Stimulated activated CD8-positive, alpha-beta memory T cell treated with anti-CD3 and anti-CD28 coated beads, Interleukin-4, amount 100 ng/mL, for 4 hours (primary cell): Measurements from ENCODE around the gene HRAS.
"Not testable (repeated sequence)": the region's sequence is repeated elsewhere in the genome, so short reads cannot be mapped to it uniquely, and the experiment has no call there.

Experiments
- DNase-seq, 2 donors: peaks; one replicate each; pipeline ENCODE4 v3.0.0-alpha.2; 2020; ENCODE audit warnings: low read depth in 2 of 2, low spot score in 1 of 2

Gene HRAS

GRCh38 chr11:535519-536454, at the start of gene HRAS:
Gene HRAS (minus strand): TSS chr11:535576.
- peak; percentile 83 to 89 for DNase-seq

- no peak for DNase-seq
Measured at GRCh38 chr11:584287-584686, 48.9 kb upstream of the HRAS start.

- DNase-seq = no peak
Measured at GRCh38 chr11:581752-582151, 46.4 kb upstream of the HRAS start.

GRCh38 chr11:581342-581741, 46.0 kb upstream of the HRAS start:
- DNase-seq = no peak

- no peak for DNase-seq
Measured at GRCh38 chr11:579830-580601, 44.6 kb upstream of the HRAS start.

GRCh38 chr11:578276-579035, 43.1 kb upstream of the HRAS start:
- DNase-seq = no peak

GRCh38 chr11:577611-577894, 42.2 kb upstream of the HRAS start:
- no peak for DNase-seq

GRCh38 chr11:576811-577610, 41.6 kb upstream of the HRAS start:
- no peak for DNase-seq

- DNase-seq = peak; percentile 91 to 96
Measured at GRCh38 chr11:575996-576768, 40.8 kb upstream of the HRAS start, which contains the start of gene PHRF1. Gene PHRF1 (plus strand): TSS chr11:576470. CDS start chr11:581513, 5,043 bp downstream.

GRCh38 chr11:575313-575995, 40.1 kb upstream of the HRAS start:
- DNase-seq = no peak

GRCh38 chr11:574632-575312, 39.4 kb upstream of the HRAS start:
- no peak for DNase-seq

GRCh38 chr11:574031-574570, 38.7 kb upstream of the HRAS start:
- not testable (repeated sequence) for DNase-seq

GRCh38 chr11:573146-573759, 37.9 kb upstream of the HRAS start:
- DNase-seq = no peak

- no peak for DNase-seq
Measured at GRCh38 chr11:571802-572185, 36.4 kb upstream of the HRAS start.

- DNase-seq = no peak
Measured at GRCh38 chr11:569158-569885, 33.9 kb upstream of the HRAS start.

- peak; percentile 63 to 76 for DNase-seq
Measured at GRCh38 chr11:568306-569157, 33.2 kb upstream of the HRAS start.
